GM10248 (cell line): ENCODE results near the gene ZNF732.
"Not testable (repeated sequence)": the region's sequence is repeated elsewhere in the genome, so short reads cannot be mapped to it uniquely, and the experiment has no call there.

ENCODE experiments used
- CTCF ChIA-PET: fragments of 300-600 bp; sonication (Branson Sonifier 250); formaldehyde crosslinking; extraction: SDS; loops from one replicate; lab custom pipeline; 2021; ENCODE audit warnings: antibody characterized with exemption; lab: Yijun Ruan, JAX
- POLR2A ChIA-PET: fragments of 350-650 bp; sonication (Branson Sonifier 250); formaldehyde crosslinking; extraction: SDS; loops from one replicate; lab custom pipeline; 2020; ENCODE audit warnings: antibody characterized with exemption; lab: Yijun Ruan, JAX
- DNase-seq: peaks from one replicate; pipeline ENCODE4 v3.0.0; 2012; ENCODE audit errors: extremely low spot score
- CTCF ChIP-seq: IDR thresholded peaks from 2 replicates; pipeline ENCODE4 v1.5.1; 2012; ENCODE audit warnings: mild to moderate bottlenecking, low read depth; ENCODE audit errors: extremely low read depth, missing control alignments, control extremely low read depth

The ZNF732 gene

GRCh38 chr4:302381-302780 is 2.9 kb downstream of the ZNF732 start:
- no peak for DNase-seq
- no peak for TF ChIP-seq CTCF
- POLR2A ChIA-PET = no interaction called here
- CTCF ChIA-PET = no interaction called here

GRCh38 chr4:294732-295131 is 10.5 kb downstream of the ZNF732 start:
- TF ChIP-seq CTCF = no peak
- CTCF ChIA-PET = interaction anchor here (1.2 kb wide), 1 partner anchor 14 kb away, joined by 3 read pairs; no protein-coding TSS in a partner anchor
- DNase-seq = no peak
- POLR2A ChIA-PET = no interaction called here

- TF ChIP-seq CTCF = no peak
- ChIA-PET POLR2A (no interaction called here), CTCF (no interaction called here)
- no peak for DNase-seq
These were observed 16.4 kb downstream of the ZNF732 start for GRCh38 chr4:288891-289290.

DNA sequence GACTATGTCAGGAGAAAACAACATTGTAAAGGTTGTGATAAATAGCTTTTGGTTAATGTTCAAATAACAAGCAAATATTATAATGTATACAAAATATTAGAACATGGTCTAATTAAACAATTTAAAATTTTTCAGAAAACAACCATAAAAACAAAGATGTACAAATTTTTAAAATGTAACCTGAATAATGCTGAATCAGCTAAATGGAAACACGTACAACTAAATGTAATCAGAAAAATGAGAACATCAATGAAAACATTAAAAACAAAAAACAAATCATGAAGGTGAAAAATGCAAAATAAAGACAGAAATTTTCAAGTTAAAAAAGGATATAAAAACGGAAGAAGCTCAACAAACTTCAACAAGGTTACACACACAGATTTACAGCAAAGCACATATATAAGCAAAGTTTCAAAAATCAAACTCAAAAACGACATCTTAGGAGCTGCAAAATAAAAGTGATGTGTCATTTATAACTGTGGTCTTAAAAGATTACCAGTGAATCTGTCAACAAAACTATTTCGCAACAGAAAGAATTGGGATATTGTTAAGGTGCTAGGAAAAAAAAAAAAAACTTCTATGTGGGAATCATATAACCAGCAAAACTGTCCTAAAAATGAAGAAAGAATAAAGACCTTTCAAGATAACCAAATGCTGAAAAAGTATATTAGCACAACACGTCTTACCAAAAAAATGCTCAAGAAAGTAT is 31.8 kb downstream of the ZNF732 start:
- no peak for DNase-seq
- ChIA-PET CTCF (no interaction called here), POLR2A (no interaction called here)
- no peak for TF ChIP-seq CTCF

GRCh38 chr4:271492-272103 is 33.7 kb downstream of the ZNF732 start:
- TF ChIP-seq CTCF = no peak
- no peak for DNase-seq
- CTCF ChIA-PET = no interaction called here
- POLR2A ChIA-PET = no interaction called here

DNA sequence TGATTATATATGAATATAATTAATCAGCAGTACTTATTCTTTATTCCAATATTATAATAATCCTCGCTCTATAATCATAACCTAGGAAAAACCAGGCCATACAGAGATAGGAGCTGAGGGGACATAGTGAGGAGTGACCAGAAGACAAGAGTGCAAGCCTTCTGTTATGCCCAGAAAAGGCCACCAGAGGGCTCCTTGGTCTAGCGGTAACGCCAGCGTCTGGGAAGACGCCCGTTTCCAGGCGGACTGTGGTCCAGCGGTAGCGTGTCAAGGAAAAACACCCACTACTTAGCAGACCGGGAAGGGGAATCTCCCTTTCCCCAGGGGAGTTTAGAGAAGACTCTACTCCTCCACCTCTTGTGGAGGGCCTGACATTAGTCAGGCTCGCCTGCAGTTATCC is 46.0 kb downstream of the ZNF732 start:
- TF ChIP-seq CTCF = peak; percentile 9
- DNase-seq, POLR2A ChIA-PET, CTCF ChIA-PET: not testable (repeated sequence)
